ENCODE data around the gene SPNS3. TPM values are rescaled to one million over a fixed set of nuclear protein-coding genes. Genes with fewer than 3 reads are reported as not detected.

Gene SPNS3
- total RNA-seq, 1 experiment from 2014 or later = 2.1 TPM

DNA sequence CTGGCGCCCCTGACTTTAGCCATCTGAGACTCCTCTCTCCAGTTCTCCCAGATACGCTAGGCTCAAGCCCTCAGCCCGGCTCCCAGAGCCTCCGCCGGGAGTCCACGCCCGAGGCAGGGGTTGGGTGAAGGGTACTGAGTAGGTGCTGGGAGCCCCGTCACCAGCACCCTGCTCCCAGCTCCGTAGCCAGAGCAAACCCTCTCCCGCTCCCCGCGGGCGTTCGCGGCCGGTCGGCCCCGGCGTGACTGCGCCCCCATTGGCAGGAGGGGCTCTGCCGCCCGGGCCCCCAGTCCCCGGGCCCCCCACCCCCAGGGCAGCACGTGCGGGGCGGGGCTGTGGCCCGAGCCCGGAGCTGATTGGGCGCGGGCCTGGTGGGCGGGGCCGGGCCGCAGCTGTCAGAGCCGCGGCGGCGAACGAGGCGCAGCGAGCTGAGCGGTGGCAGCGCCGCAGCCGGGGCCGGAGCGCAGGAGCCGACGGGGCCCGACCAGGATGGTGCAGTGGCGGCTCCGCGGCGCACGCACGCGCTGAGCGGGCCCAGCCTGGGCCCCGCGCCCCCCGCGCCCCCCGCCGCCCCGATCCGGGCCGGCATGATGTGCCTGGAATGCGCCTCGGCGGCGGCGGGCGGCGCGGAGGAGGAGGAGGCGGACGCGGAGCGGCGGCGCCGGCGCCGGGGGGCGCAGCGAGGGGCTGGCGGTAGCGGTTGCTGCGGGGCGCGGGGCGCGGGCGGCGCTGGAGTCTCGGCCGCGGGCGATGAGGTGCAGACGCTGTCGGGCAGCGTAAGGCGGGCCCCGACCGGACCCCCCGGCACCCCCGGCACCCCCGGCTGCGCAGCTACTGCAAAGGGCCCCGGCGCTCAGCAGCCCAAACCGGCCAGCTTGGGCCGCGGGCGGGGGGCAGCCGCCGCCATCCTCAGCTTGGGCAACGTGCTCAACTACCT, 65.0 kb downstream of the SPNS3 start, which contains the start of gene SPNS2:
SPNS2 (plus strand) TSS at position 421 of the 937 bp plus-strand sequence; CDS start at position 588, 167 bp downstream.
- no TSS peak for BruUV-seq (replicated peaks)
- Mint-ChIP-seq H3K27ac (ENCODE audit: unreplicated experiment) (peak within 1 kb of the TSS; percentile 63), H3K27me3 (ENCODE audit: unreplicated experiment) (no peaks in the 10 kb centered on the region), H3K36me3 (ENCODE audit: insufficient read depth, unreplicated experiment) (peaks cover 39% of the 10 kb centered on the region), H3K9me3 (ENCODE audit: low read depth, unreplicated experiment) (no peaks in the 10 kb centered on the region), H3K4me3 (ENCODE audit: low read depth, unreplicated experiment) (peak within 1 kb of the TSS; percentile 78), H3K4me1 (ENCODE audit: low read depth, unreplicated experiment) (peaks cover 43% of the 10 kb centered on the region)
- peak; percentile 79 for DNase-seq
- intact Hi-C loops (cut with micrococcal nuclease; ENCODE audit: unreplicated experiment) = loop anchor here (5.0 kb wide), 1 partner anchor 76 kb away; no protein-coding TSS in a partner anchor
- TF ChIP-seq, protein P1, sequence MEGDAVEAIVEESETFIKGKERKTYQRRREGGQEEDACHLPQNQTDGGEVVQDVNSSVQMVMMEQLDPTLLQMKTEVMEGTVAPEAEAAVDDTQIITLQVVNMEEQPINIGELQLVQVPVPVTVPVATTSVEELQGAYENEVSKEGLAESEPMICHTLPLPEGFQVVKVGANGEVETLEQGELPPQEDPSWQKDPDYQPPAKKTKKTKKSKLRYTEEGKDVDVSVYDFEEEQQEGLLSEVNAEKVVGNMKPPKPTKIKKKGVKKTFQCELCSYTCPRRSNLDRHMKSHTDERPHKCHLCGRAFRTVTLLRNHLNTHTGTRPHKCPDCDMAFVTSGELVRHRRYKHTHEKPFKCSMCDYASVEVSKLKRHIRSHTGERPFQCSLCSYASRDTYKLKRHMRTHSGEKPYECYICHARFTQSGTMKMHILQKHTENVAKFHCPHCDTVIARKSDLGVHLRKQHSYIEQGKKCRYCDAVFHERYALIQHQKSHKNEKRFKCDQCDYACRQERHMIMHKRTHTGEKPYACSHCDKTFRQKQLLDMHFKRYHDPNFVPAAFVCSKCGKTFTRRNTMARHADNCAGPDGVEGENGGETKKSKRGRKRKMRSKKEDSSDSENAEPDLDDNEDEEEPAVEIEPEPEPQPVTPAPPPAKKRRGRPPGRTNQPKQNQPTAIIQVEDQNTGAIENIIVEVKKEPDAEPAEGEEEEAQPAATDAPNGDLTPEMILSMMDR (IDR thresholded peaks at IDR 0.05; ENCODE audit: unreplicated experiment) = no peak
- CTCF ChIA-PET = interaction anchor here (0.7 to 2.3 kb wide), 4 partner anchors 16 to 78 kb away, joined by 3 to 5 read pairs (median 4); no protein-coding TSS in a partner anchor

DNA sequence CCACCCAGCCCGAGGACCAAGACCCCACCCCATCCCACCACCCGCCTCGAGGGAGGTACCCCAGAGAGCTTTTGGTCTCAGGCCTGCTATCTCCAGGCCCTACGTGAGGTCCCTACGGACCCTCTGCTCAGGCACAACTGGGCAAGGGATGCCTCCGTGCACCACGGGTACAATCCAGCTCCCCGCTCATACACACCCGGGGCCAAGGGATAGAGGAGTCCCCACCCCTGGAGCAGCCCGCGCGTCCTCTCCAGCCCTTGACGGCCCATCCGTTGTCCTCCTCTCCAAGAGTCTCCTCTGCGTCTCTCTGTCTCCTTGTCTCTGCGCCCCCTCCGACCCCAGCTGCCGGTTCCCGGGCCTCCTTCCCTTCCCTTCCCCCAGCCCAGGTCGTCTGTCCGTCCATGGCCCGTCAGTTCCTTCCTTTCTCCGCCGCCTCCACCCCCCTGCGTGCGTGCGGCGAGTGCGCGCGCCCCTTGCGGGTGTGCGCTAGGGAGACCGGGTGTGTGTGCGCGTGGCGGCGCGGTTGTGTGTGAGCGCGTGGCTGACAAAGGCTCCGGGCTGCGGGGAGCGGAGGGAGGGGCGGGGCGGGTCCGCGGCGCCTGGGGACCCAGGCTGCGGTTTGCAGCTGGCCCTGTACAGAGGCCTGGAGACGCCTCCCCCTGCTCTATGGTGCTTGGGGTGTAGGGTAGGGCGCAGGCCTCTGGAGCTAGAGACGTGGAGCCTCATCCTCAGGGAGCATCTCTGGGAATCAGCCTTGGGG, 65.9 kb downstream of the SPNS3 start:
- CTCF ChIA-PET = interaction anchor here (1.1 to 1.5 kb wide), 2 partner anchors 14 to 67 kb away, joined by 4 to 7 read pairs; no protein-coding TSS in a partner anchor
- BruUV-seq (replicated peaks) = no TSS peak
- no peak for DNase-seq
- H3K27me3 Mint-ChIP-seq (ENCODE audit: unreplicated experiment) = no peaks in the 10 kb centered on the region
- intact Hi-C loops (cut with micrococcal nuclease; ENCODE audit: unreplicated experiment) = loop anchor here (5.0 kb wide), 1 partner anchor 77 kb away; no protein-coding TSS in a partner anchor
- peak overlapping the region; percentile 78 for H3K4me3 Mint-ChIP-seq (ENCODE audit: low read depth, unreplicated experiment)
- H3K4me1 Mint-ChIP-seq (ENCODE audit: low read depth, unreplicated experiment) = peaks cover 43% of the 10 kb centered on the region
- TF ChIP-seq, protein P1 (IDR thresholded peaks at IDR 0.05; ENCODE audit: unreplicated experiment) = no peak
- peak overlapping the region; percentile 15 for H3K27ac Mint-ChIP-seq (ENCODE audit: unreplicated experiment)
- no peaks in the 10 kb centered on the region for H3K9me3 Mint-ChIP-seq (ENCODE audit: low read depth, unreplicated experiment)
- peaks cover 41% of the 10 kb centered on the region for H3K36me3 Mint-ChIP-seq (ENCODE audit: insufficient read depth, unreplicated experiment)

DNA sequence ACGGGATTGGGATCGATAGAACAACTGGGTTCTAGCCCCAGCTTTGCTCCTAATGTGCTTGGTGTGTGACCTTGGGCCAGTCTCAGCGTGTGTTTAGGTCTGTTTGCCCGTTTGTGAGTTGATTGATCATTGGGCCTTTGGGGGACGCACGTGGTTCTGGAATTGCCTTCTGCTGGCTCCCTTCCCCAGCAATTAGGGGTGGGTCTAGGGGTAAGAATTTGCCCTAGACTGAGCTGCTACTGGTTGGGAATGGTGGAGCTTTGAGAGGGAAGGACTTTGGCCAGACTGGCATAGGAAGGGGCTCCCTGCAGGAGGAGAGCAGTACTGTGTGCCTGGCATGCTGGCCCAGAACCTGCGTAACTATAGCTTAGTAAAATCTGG, 66.4 kb downstream of the SPNS3 start:
- no peak for DNase-seq
- CTCF ChIA-PET = interaction anchor here (0.8 to 1.5 kb wide), 3 partner anchors 14 to 78 kb away, joined by 4 to 7 read pairs (median 4); no protein-coding TSS in a partner anchor
- Mint-ChIP-seq H3K4me3 (ENCODE audit: low read depth, unreplicated experiment) (peak overlapping the region; percentile 78), H3K36me3 (ENCODE audit: insufficient read depth, unreplicated experiment) (peaks cover 46% of the 10 kb centered on the region), H3K4me1 (ENCODE audit: low read depth, unreplicated experiment) (peaks cover 43% of the 10 kb centered on the region), H3K9me3 (ENCODE audit: low read depth, unreplicated experiment) (no peaks in the 10 kb centered on the region), H3K27me3 (ENCODE audit: unreplicated experiment) (no peaks in the 10 kb centered on the region), H3K27ac (ENCODE audit: unreplicated experiment) (peak overlapping the region; percentile 15)
- TF ChIP-seq, protein P1 (IDR thresholded peaks at IDR 0.05; ENCODE audit: unreplicated experiment) = no peak
- intact Hi-C loops (cut with micrococcal nuclease; ENCODE audit: unreplicated experiment) = no loop called here
- BruUV-seq (replicated peaks) = TSS peak; percentile 59

DNA sequence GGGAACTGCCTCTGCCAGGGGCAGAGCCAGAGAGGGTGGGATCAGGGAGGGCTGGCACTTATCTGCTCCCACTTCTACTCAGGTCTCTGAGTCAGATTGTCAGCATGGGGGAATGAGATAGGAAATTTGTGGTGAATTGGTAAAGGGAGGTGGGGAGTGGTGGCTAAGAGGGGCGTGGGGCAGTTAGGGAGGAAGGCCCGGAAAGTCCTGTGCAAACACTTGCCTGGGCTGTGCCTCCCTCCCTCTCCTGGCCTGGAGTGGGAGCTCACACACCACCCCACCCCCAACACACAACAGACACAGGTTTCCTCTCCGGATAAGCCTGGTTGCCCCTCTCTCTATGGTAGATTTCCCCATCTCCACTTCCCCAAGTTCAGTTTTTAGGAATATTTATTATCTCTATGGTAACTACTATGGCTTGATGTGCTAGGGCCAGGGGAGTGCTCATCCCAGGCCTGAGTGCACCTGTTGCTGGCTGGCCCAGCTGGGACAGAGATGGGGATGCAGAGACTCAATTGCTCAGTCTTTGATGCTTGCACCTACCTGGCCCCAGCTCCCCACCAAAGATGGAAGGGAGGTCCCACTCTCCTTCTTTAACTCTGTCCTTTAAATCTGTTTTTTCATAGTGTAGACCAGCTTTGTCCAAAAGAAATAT, 67.7 kb downstream of the SPNS3 start:
- H3K27ac Mint-ChIP-seq (ENCODE audit: unreplicated experiment) = peak overlapping the region; percentile 27
- no peaks in the 10 kb centered on the region for H3K9me3 Mint-ChIP-seq (ENCODE audit: low read depth, unreplicated experiment)
- peaks cover 42% of the 10 kb centered on the region for H3K4me1 Mint-ChIP-seq (ENCODE audit: low read depth, unreplicated experiment)
- TF ChIP-seq, protein P1 (IDR thresholded peaks at IDR 0.05; ENCODE audit: unreplicated experiment) = no peak
- H3K36me3 Mint-ChIP-seq (ENCODE audit: insufficient read depth, unreplicated experiment) = peaks cover 53% of the 10 kb centered on the region
- CTCF ChIA-PET = no interaction called here
- no peak for DNase-seq
- intact Hi-C loops (cut with micrococcal nuclease; ENCODE audit: unreplicated experiment) = no loop called here
- H3K27me3 Mint-ChIP-seq (ENCODE audit: unreplicated experiment) = no peaks in the 10 kb centered on the region
- peak overlapping the region; percentile 78 for H3K4me3 Mint-ChIP-seq (ENCODE audit: low read depth, unreplicated experiment)
- BruUV-seq (replicated peaks) = no TSS peak
